ENCODE results near the gene VTA1.

- TF ChIP-seq, protein P1, sequence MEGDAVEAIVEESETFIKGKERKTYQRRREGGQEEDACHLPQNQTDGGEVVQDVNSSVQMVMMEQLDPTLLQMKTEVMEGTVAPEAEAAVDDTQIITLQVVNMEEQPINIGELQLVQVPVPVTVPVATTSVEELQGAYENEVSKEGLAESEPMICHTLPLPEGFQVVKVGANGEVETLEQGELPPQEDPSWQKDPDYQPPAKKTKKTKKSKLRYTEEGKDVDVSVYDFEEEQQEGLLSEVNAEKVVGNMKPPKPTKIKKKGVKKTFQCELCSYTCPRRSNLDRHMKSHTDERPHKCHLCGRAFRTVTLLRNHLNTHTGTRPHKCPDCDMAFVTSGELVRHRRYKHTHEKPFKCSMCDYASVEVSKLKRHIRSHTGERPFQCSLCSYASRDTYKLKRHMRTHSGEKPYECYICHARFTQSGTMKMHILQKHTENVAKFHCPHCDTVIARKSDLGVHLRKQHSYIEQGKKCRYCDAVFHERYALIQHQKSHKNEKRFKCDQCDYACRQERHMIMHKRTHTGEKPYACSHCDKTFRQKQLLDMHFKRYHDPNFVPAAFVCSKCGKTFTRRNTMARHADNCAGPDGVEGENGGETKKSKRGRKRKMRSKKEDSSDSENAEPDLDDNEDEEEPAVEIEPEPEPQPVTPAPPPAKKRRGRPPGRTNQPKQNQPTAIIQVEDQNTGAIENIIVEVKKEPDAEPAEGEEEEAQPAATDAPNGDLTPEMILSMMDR (IDR thresholded peaks at IDR 0.05) = no peak
- TF ChIP-seq POLR2A (IDR thresholded peaks at IDR 0.05) = no peak
These were observed 16.2 kb upstream of the VTA1 start for GRCh38 chr6:142130814-142131213.

Data from esophagus squamous epithelium (tissue), 4 donors.